Mucosa of descending colon (tissue), 3 donors: Measurements from ENCODE around the gene SLC9A3. TPM values are rescaled to one million over a fixed set of nuclear protein-coding genes. Genes with fewer than 3 reads are reported as not detected.

Source experiments
- ATAC-seq: fragments of 200-7000 bp; cut with Tn5 transposase; one replicate; pipeline ENCODE4 v1.9.1; 2020; ENCODE audit warnings: mild to moderate bottlenecking, moderate library complexity
- DNase-seq, 3 donors: peaks; one replicate each; pipeline ENCODE4 v3.0.0-alpha.2; 2020
- H3K36me3 ChIP-seq: fragments of 200-600 bp; one replicate; pipeline ENCODE4 v1.8.0; 2021; ENCODE audit warnings: low read depth, mild to moderate bottlenecking
- H3K4me1 ChIP-seq: fragments of 200-600 bp; one replicate; pipeline ENCODE4 v1.8.0; 2021; ENCODE audit warnings: low read depth, mild to moderate bottlenecking
- H3K4me3 ChIP-seq: fragments of 200-600 bp; one replicate; pipeline ENCODE4 v1.8.0; 2021; ENCODE audit warnings: mild to moderate bottlenecking
- H3K9me3 ChIP-seq: fragments of 200-600 bp; one replicate; pipeline ENCODE4 v1.8.0; 2021; ENCODE audit warnings: mild to moderate bottlenecking
- intact Hi-C, 2 donors: fragments of 100-400 bp; cut with DNase I in 1 of 2; cut with micrococcal nuclease in 1 of 2; formaldehyde crosslinking; loops; one replicate each; pipeline versions ENCODE4 v1.11.0 to v1.11.1; 2022; cut with DNase I, micrococcal nuclease
- total RNA-seq, 3 donors: library from RNA; stranded (reverse); fragmentation: NEBNext Ultra II Directional in 2 of 3; extraction: Animal tissue kit (Norgen Biotek cat#: 25700) in 2 of 3; gene quantifications; one replicate each; pipeline versions ENCODE4 v1.2.1 to v1.2.4, GENCODE V29; 2021 to 2023
- TF ChIP-seq, protein P1 (sequence below): fragments of 200-600 bp; IDR thresholded peaks from one replicate; pipeline ENCODE4 v1.8.0; 2022; ENCODE audit warnings: antibody characterized with exemption, mild to moderate bottlenecking
- donor health status: DM: no; HTN: no; CAD: no; lungs with moderate emphysema.
- donor health status: DM: no; HTN: no; CAD: no.
- donor health status: DM: no; HTN: yes; CAD: no.

The SLC9A3 gene
- total RNA-seq, 3 donors from 2014 or later, result 29.2 to 272 (median 77.7) TPM

DNA sequence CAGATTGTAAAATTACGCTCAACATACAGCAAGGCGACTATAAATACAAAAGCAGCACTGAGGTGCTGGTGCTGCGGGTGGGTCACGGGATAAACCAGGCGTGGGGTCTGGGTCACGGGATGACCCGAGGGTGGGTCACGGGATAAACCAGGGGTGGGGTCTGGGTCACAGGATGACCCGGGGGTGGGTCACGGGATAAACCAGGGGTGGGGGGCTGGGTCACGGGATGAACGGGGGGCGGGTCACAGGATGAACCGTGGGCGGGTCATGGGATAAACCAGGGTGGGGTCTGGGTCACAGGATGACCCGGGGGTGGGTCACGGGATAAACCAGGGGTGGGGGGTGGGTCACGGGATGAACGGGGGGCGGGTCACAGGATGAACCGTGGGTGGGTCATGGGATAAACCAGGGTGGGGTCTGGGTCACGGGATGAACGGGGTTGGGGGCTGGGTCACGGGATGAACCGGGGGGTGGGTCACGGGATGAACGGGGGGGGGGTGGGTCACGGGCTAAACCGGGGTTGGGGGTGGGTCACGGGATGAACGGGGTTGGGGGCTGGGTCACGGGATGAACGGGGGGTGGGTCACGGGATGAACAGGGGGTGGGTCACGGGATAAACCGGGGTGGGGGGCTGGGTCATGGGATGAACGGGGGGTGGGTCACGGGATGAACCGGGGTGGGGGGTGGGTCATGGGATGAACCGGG lies 30.2 kb upstream of the SLC9A3 start:
- DNase-seq, result peak in 2 of 3 donors; percentile 32 to 38
- no peaks in the 10 kb centered on the region for H3K36me3 ChIP-seq
- H3K4me3 ChIP-seq, result no peak overlapping the region
- no peaks in the 10 kb centered on the region for H3K9me3 ChIP-seq
- no peak for ATAC-seq
- intact Hi-C loops, result no loop called here
- TF ChIP-seq, protein P1, sequence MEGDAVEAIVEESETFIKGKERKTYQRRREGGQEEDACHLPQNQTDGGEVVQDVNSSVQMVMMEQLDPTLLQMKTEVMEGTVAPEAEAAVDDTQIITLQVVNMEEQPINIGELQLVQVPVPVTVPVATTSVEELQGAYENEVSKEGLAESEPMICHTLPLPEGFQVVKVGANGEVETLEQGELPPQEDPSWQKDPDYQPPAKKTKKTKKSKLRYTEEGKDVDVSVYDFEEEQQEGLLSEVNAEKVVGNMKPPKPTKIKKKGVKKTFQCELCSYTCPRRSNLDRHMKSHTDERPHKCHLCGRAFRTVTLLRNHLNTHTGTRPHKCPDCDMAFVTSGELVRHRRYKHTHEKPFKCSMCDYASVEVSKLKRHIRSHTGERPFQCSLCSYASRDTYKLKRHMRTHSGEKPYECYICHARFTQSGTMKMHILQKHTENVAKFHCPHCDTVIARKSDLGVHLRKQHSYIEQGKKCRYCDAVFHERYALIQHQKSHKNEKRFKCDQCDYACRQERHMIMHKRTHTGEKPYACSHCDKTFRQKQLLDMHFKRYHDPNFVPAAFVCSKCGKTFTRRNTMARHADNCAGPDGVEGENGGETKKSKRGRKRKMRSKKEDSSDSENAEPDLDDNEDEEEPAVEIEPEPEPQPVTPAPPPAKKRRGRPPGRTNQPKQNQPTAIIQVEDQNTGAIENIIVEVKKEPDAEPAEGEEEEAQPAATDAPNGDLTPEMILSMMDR, result no peak
- H3K4me1 ChIP-seq, result peaks cover 16% of the 10 kb centered on the region

DNA sequence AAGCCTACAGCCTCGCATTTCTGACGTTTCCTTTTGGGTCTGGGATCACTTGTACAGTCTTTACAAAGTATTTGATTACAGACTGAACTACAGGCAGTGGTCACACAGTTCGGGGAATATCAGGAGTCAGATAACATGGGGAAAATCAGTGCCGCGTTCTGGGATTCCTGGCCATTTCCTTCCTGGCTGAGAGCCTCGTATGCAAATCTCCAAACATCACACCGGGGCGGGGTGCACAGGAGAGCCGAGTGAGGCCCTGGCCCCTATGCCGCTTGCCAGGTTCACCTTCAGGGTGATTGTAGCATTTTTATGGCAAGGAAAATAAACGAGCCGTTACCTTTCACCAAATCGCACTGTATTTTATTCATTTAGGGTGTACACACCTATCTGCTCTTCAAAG lies 29.6 kb upstream of the SLC9A3 start:
- H3K9me3 ChIP-seq, result no peaks in the 10 kb centered on the region
- ATAC-seq (peak; percentile 93), DNase-seq (peak; percentile 82 to 86 (median 85))
- peaks cover 16% of the 10 kb centered on the region for H3K4me1 ChIP-seq
- intact Hi-C loops, result no loop called here
- no peaks in the 10 kb centered on the region for H3K36me3 ChIP-seq
- TF ChIP-seq, protein P1, result no peak
- no peak overlapping the region for H3K4me3 ChIP-seq

DNA sequence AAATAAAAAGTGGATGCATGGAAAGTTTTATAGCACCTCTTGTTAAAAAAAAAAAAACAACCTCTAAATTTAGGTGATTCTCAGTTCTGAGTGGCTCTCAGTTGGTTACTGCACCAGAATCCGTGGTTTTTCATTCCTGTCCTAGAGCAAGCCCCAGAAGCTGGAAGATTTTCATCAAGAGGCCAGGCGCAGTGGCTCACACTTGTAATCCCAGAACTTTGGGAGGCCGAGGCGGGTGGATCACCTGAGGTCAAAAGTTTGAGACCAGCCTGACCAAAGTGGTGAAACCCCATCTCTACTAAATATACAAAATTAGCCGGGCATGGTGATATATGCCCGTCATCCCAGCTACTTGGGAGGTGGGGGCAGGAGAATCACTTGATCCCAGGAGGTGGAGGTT lies 27.2 kb upstream of the SLC9A3 start:
- intact Hi-C loops, result no loop called here
- TF ChIP-seq, protein P1, result no peak
- H3K4me1 ChIP-seq, result peaks cover 16% of the 10 kb centered on the region
- no peaks in the 10 kb centered on the region for H3K36me3 ChIP-seq
- H3K9me3 ChIP-seq, result no peaks in the 10 kb centered on the region
- no peak for ATAC-seq
- no peak for DNase-seq
- H3K4me3 ChIP-seq, result no peak overlapping the region

DNA sequence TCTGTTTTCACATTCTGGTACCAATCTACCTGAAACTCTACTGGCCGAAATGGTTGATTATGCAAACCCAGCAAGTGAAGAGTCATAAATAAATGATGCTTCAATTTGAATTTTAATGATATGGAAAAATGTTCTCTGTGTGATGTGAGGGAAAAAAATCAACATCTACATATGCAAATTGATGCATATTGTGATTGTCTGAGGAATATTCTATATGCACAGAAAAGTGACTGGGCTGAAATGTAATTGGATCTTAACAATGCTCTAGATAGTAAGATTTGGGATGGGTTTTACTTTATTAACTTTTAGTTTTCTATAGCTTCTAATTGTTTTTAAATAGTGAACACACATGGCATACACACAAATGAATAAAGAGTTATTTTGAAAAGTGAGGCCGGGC lies 25.0 kb upstream of the SLC9A3 start:
- Histone ChIP-seq H3K36me3 (no peaks in the 10 kb centered on the region), H3K4me1 (peaks cover 23% of the 10 kb centered on the region), H3K9me3 (no peaks in the 10 kb centered on the region), H3K4me3 (no peak overlapping the region)
- DNase-seq (no peak), ATAC-seq (no peak)
- intact Hi-C loops, result no loop called here
- TF ChIP-seq, protein P1, result no peak

DNA sequence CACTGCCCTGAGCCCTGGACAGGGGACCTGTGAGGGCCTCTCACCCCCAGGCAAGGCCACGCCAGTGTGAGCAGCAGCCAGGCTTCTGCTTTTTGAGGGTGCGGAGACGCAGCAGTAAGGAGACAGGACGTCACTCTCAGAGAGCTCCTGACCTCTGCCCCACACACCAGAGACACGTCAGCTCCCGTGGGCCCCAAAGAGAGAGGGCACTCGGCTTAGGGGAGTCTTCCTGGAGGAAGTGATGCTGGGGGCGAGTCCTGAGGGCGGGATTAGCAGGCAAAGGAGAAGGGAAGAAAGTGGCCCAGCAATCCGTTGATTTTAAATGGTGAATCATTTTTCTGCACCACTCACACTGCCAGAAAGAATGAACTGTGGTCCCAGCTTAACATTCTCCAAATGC lies 24.0 kb upstream of the SLC9A3 start:
- peak in 2 of 3 donors; percentile 28 to 52 for DNase-seq
- Histone ChIP-seq H3K4me1 (peaks cover 25% of the 10 kb centered on the region), H3K4me3 (no peak overlapping the region), H3K36me3 (no peaks in the 10 kb centered on the region), H3K9me3 (no peaks in the 10 kb centered on the region)
- no peak for ATAC-seq
- intact Hi-C loops, result no loop called here
- TF ChIP-seq, protein P1, result no peak
